MCF 10A (cell line): ENCODE measurements around the gene HAO2. TPM values are rescaled to one million over a fixed set of nuclear protein-coding genes. Genes with fewer than 3 reads are reported as not detected.

Source experiments
- BruUV-seq: library from RNA; stranded (reverse); fragments of 400-500 nt; replicated peaks from 2 replicates; lab custom pipeline; 2021; lab: Mats Ljungman, UMichigan
- CTCF ChIA-PET: fragments of 300-600 bp; sonication (Branson Sonifier 250); formaldehyde crosslinking; extraction: SDS; loops from one replicate; lab custom pipeline; 2021; ENCODE audit warnings: antibody characterized with exemption, inconsistent platforms; lab: Yijun Ruan, JAX
- POLR2A ChIA-PET: fragments of 300-600, 350-650 bp; sonication (Branson Sonifier 250); formaldehyde crosslinking; extraction: SDS; loops from one replicate; lab custom pipeline; 2020; ENCODE audit warnings: antibody characterized with exemption, inconsistent platforms; lab: Yijun Ruan, JAX
- DNase-seq: peaks from one replicate; pipeline ENCODE4 v3.0.0-alpha.2; 2018; ENCODE audit not compliant: unreplicated experiment
- H3K27ac Mint-ChIP-seq: one replicate; pipeline ENCODE4 v1.8.0; 2022; ENCODE audit warnings: mild to moderate bottlenecking, low read depth, mixed read lengths; ENCODE audit not compliant: unreplicated experiment
- H3K27me3 Mint-ChIP-seq: one replicate; pipeline ENCODE4 v1.8.0; 2022; ENCODE audit warnings: mixed read lengths; ENCODE audit not compliant: insufficient read depth, unreplicated experiment
- H3K36me3 Mint-ChIP-seq: one replicate; pipeline ENCODE4 v1.8.0; 2022; ENCODE audit warnings: mild to moderate bottlenecking, moderate library complexity, mixed read lengths; ENCODE audit not compliant: insufficient read depth, unreplicated experiment
- H3K4me1 Mint-ChIP-seq: one replicate; pipeline ENCODE4 v1.8.0; 2022; ENCODE audit warnings: mixed read lengths; ENCODE audit not compliant: insufficient read depth, unreplicated experiment
- H3K4me3 Mint-ChIP-seq: one replicate; pipeline ENCODE4 v1.8.0; 2022; ENCODE audit warnings: mild to moderate bottlenecking, moderate library complexity, mixed read lengths; ENCODE audit not compliant: unreplicated experiment
- H3K9me3 Mint-ChIP-seq: one replicate; pipeline ENCODE4 v1.8.0; 2022; ENCODE audit warnings: mixed read lengths; ENCODE audit not compliant: unreplicated experiment
- intact Hi-C: fragments of 100-400 bp; cut with micrococcal nuclease; formaldehyde crosslinking; loops from 2 replicates; pipeline ENCODE4 v1.14.1; 2022
- total RNA-seq: library from RNA; stranded (reverse); gene quantifications from 2 replicates; pipeline ENCODE4 v1.2.3, GENCODE V29; 2022
- TF ChIP-seq, protein P1 (sequence below): fragments of 200-600 bp; IDR thresholded peaks from one replicate; pipeline ENCODE4 v1.8.0; 2022; ENCODE audit warnings: antibody characterized with exemption, mild to moderate bottlenecking; ENCODE audit not compliant: unreplicated experiment

The HAO2 gene
- total RNA-seq, 1 experiment from 2014 or later = not detected

GRCh38 chr1:119410961-119411360 is 42.4 kb downstream of the HAO2 start:
- TF ChIP-seq, protein P1, sequence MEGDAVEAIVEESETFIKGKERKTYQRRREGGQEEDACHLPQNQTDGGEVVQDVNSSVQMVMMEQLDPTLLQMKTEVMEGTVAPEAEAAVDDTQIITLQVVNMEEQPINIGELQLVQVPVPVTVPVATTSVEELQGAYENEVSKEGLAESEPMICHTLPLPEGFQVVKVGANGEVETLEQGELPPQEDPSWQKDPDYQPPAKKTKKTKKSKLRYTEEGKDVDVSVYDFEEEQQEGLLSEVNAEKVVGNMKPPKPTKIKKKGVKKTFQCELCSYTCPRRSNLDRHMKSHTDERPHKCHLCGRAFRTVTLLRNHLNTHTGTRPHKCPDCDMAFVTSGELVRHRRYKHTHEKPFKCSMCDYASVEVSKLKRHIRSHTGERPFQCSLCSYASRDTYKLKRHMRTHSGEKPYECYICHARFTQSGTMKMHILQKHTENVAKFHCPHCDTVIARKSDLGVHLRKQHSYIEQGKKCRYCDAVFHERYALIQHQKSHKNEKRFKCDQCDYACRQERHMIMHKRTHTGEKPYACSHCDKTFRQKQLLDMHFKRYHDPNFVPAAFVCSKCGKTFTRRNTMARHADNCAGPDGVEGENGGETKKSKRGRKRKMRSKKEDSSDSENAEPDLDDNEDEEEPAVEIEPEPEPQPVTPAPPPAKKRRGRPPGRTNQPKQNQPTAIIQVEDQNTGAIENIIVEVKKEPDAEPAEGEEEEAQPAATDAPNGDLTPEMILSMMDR = no peak
- no peaks in the 10 kb centered on the region for H3K36me3 Mint-ChIP-seq
- BruUV-seq = no TSS peak
- intact Hi-C loops = no loop called here
- no peak overlapping the region for H3K27ac Mint-ChIP-seq
- ChIA-PET POLR2A (no interaction called here), CTCF (no interaction called here)
- peaks cover 10% of the 10 kb centered on the region for H3K9me3 Mint-ChIP-seq
- DNase-seq = no peak
- H3K27me3 Mint-ChIP-seq = peaks cover 10% of the 10 kb centered on the region
- H3K4me3 Mint-ChIP-seq = no peak overlapping the region
- no peaks in the 10 kb centered on the region for H3K4me1 Mint-ChIP-seq

DNA sequence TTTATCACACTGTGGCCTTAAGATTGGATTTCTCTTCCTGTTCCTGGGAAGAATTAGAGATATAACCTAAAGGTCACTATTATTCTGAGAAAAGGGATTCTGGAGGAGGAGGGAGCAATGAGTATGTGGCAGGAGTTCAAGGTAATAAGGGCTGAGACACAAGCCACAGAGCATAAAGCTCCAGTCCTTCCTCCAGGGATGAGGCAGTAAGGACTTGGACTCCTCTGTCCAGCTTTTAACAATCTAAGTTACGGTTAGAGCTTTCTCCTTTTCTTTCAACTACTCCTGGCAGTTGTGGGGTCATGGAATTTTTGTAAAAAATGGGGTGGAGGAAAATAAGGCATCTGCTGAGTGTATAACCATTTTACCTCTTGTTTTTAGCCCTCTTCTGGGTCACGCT is 46.4 kb downstream of the HAO2 start, which contains the start of gene HSD3B2:
TSS of gene HSD3B2 (plus strand) at position 201 of the 400 bp plus-strand sequence. CDS start 270 bp downstream, outside the sequence.
- ChIA-PET POLR2A (no interaction called here), CTCF (interaction anchor here (1.1 kb wide), 1 partner anchor 19 kb away, joined by 3 read pairs; no protein-coding TSS in a partner anchor)
- H3K4me1 Mint-ChIP-seq = no peaks in the 10 kb centered on the region
- no peaks in the 10 kb centered on the region for H3K36me3 Mint-ChIP-seq
- H3K27me3 Mint-ChIP-seq = peaks cover 36% of the 10 kb centered on the region
- no peak within 1 kb of the TSS for H3K4me3 Mint-ChIP-seq
- no peaks in the 10 kb centered on the region for H3K9me3 Mint-ChIP-seq
- TF ChIP-seq, protein P1 = no peak
- no peak for DNase-seq
- H3K27ac Mint-ChIP-seq = no peak within 1 kb of the TSS
- intact Hi-C loops = no loop called here
- BruUV-seq = no TSS peak

DNA sequence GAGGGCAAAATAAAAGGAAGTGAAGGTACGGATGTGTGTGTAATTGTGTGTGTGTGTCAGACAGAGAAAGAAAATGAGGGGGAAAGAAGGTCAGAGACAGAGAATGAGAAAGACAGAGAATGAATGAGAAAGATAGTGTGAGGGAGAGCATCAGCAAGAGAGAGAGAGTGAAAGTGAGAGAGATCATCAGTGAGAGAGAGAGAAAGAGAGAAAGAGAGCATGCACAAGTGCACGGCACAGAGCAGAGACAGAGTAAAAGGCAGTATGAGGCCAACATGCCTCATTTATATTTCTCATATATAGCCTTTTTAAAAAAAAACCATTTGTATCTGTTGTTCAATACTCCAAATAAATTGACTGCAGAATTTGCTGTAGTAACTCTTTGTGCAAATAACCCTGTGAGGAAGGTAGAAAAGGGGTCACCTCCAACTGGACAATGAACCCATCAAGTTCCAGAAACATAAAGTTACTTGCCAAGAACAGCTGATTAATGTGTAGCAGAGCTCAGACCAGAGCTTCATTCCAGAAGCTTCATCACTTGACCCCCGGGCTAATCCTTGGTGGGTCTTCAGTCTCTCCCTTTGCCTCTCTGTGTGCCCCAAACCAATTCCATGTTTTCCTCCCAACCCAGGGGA is 47.5 kb downstream of the HAO2 start:
- Mint-ChIP-seq H3K27ac (no peak overlapping the region), H3K27me3 (peaks cover 38% of the 10 kb centered on the region), H3K4me3 (no peak overlapping the region)

DNA sequence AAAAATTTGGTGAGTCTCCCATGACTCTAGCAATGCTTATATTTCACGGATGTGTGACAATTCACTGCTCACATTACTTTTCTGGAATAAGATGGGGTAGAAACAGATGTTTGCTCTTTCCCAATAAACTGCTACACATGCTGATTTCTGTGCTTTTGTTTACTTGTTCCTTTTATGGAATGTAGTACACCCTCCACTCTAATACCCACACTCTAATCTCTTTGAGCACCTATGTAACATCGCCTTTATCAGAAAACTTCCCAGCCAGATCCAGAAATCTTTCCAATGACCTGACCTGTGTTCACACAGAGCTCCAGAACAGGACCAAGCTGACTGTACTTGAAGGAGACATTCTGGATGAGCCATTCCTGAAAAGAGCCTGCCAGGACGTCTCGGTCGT is 50.5 kb downstream of the HAO2 start:
- Mint-ChIP-seq H3K27ac (no peak overlapping the region), H3K4me3 (no peak overlapping the region), H3K4me1 (no peaks in the 10 kb centered on the region), H3K36me3 (no peaks in the 10 kb centered on the region), H3K27me3 (peaks cover 38% of the 10 kb centered on the region), H3K9me3 (no peaks in the 10 kb centered on the region)
- DNase-seq = no peak
- BruUV-seq = no TSS peak
- POLR2A ChIA-PET = no interaction called here
- intact Hi-C loops = no loop called here
- CTCF ChIA-PET = no interaction called here
- TF ChIP-seq, protein P1 = no peak

More for the DNA sequence above, 47.5 kb downstream of the HAO2 start:
- Mint-ChIP-seq H3K9me3 (no peaks in the 10 kb centered on the region), H3K36me3 (no peaks in the 10 kb centered on the region), H3K4me1 (no peaks in the 10 kb centered on the region)
- CTCF ChIA-PET = no interaction called here
- TF ChIP-seq, protein P1 = no peak
- POLR2A ChIA-PET = no interaction called here
- no TSS peak for BruUV-seq
- no peak for DNase-seq
- intact Hi-C loops = no loop called here
